HG03108 (cell line): ENCODE data around the gene PRKD3.
"Not testable (repeated sequence)": the region's sequence is repeated elsewhere in the genome, so short reads cannot be mapped to it uniquely, and the experiment has no call there.

Source experiments
- ATAC-seq: cut with Tn5 transposase; IDR thresholded peaks from one replicate; pipeline ENCODE4 v1.9.1; 2021; ENCODE audit warnings: moderate library complexity; ENCODE audit not compliant: unreplicated experiment

PRKD3 gene

DNA sequence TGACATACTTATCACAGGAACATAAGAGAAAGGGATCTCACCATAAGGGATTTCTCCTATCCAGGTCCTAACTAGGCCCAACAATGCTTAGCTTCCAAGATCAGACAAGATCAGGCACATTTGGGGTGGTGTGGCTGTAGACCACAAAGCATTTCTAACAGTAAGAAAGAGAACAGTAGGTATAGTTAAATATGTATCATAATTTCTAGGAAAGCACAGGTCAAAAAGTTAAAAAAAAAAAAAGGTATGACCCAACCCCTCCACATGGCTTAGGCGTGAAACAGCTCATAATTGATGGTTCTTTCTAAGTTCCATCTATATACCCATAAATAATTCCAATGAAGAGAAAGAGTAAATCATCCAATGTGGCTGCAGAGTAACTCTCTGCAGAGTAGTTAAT lies 6.9 kb downstream of the PRKD3 start:
- ATAC-seq = no peak

DNA sequence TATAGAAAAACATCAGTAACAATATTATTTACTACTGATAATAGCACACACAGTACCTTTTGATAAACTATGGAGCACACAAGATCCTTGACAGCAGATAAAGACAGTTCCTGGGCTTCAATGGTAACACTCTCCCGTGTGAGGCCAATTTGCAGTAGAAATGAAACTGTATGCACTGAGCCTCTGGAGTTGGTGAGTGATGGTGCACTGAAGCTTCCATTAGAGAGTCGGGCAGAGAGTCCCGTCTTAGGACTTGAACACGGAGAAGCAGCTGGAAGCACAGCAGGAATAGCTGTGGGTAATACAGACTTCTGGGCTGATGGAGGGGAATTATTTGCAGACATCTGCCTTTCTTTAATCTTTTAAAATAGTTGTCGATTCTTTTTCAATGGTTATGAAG lies 8.5 kb downstream of the PRKD3 start:
- no peak for ATAC-seq

DNA sequence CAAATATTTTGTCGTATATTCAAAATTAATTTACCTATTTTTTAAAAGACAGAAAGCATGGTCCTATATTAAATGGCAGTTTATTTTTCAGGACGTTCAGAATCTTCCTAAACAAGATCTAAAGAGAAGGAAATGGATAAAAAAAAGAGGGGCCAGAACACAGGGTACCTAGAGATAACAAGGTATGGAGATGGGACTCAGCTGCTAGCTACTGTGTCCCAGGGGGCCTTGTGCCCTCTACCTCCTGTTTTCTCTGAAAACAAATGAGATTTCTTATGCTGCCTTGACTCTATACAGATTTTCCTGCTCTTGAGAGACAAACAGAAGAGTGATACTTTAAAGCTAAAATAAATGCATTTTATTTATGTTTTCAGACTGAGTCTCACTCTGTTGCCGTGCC lies 9.3 kb downstream of the PRKD3 start:
- no peak for ATAC-seq

DNA sequence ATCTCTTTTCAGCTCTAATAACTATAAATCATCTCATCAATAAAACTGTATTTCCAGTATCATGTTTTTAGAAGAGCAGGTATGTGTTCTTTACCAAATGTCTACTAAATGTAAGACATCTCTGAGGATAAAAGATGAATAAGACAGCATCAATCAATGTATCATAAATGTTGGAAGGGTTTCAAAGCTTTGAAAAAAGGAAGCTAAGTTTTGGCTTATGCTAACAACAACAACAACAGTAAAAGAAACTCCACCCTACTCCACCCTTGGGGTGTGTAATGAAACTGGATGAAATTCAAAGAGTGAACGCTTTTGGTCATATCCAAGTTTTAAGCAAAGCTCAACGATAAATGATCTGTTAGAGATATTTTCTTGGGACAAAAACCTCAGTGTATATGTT lies 17.1 kb downstream of the PRKD3 start:
- ATAC-seq = no peak

DNA sequence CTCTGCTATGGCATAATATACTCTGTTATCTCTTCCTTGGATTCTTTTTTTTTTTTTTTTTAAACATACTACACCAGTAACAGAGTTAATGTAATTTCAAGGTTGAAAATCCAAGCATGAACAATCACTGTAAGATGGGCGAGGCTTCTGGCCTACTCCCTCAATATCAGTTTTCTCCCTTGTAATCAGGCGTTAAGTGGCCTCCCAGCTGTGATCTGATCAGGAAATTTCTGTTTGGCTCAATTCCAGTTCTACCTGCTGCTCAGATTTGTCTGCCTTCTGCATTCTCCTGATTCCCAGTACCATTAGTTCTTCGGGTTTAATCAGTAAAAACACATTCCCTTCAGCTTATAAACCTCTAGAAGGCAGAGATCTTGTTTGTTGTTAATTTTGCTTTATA lies 18.6 kb downstream of the PRKD3 start:
- no peak for ATAC-seq

DNA sequence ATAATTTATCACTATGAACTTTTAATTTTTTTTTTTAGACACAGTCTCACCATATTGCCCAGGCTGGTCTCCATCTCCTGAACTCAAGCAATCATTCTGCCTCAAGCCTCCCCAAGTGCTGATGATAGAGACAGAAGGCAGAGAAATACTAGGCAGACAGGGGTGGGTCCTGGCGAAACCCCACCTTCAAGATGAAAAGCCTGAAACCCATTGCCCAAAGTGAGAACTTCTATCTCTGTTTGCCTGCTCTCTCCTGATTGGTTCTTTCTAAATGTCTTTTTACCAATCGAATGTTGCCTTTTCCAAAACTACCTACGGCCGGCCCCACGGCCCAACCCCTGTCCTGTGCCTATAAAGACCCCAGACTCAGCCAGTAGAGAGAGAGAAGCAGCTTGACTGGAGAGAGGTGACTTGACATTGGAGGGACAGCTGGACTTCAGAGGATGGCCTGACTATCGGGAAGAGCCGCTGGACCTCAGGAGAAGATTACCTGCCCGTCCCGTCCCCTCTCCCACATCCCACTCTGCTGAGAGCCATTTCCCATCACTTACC lies 21.9 kb downstream of the PRKD3 start:
- ATAC-seq = no peak

DNA sequence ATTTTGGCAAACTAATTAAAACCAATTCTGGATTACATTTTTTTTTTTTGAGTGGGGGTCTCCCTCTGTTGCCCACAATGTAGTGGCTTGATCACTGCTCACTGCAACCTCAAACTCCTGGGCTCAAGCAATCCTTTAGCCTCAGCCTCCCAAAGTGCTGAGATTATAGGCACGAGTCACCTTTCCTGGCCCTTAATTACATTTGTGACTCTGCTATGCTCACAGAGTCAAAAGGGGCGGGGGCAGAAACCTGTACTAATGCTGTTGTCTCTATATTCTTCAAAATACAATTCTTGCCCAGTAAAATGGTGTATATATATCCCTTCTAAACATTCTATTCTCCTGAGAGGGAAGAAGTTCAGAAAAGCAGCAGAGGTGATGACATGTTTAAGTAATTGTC lies 23.2 kb downstream of the PRKD3 start:
- ATAC-seq = no peak

DNA sequence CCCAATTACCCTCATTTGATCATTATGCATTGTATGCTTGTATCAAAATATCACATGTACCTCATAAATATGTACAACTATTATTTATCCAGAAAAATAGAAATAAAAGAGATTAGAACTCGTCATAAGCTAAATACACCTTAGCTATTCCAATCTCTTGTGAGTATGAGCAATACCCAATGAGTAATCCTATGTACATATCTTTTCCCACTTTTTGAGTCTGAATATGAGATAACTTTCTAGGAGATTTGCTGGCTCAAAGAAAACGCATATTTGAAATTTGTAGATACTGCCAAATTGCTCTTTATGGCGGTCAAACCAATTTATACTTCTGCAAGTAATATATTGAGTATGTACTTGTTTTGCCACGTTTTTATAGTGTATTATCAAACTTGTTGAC lies 24.1 kb downstream of the PRKD3 start:
- ATAC-seq = no peak

DNA sequence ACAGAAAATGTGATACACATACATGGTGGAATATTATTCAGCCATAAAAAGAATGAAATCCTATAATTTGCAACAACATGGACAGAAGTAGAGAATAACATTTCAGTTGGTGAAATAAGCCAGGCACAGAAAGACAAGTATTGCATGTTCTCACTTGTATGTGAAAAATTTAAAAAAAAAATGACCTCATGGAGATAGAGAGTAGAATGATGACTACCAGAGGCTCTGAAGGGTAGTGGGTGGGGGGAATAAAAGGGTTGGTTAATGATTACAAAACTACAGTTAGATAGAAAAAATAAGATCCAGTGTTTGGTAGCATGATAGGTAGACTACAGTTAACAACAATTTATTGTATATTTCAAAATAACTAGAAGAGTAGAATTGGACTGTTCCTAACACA lies 24.5 kb downstream of the PRKD3 start:
- ATAC-seq = no peak

DNA sequence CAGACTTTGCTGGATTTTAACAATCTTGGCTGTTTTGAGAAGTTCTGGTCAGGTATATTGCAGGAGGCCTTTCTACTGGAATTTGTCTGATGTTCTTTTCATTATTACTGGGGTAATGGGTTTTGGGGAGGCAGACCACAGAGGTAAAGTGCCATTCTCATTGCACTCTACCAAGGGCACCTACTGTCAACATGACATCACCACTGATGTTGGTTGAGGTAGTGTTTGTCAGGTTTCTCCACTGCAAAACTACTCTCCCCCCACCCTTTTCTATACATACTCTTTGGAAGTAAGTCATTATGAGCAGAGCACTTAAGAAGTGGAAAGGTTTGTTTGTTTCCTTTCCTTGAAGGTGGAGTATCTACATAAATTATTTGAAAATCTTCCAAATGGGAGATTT lies 27.0 kb downstream of the PRKD3 start:
- ATAC-seq = no peak

DNA sequence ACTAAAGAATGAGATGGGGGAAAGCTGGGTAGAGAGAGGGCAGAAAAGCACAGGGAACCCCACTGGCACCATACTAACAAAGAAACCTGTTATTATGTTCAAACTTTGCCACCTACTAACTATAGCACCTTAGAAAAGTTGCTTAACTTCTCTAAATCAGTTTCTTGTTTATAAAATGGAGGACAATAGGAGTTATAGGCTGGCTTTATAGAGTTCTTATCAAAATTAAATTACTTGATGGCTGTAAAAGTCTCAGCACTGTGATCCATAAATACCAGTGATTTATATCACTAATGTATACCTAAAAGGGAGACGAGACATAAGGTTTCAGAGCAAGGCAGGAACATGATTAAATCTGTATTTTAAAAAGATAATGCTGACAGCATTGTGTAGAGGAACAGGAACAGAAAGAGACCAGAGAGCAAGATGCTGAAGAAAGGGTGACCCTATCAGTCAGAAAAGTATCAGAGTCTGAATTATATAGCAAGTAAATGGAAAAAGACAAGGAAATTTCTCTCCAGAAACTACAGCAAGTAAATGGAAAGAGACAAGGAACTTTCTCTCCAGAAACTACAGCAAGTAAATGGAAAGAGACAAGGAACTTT lies 29.1 kb downstream of the PRKD3 start:
- ATAC-seq = no peak

DNA sequence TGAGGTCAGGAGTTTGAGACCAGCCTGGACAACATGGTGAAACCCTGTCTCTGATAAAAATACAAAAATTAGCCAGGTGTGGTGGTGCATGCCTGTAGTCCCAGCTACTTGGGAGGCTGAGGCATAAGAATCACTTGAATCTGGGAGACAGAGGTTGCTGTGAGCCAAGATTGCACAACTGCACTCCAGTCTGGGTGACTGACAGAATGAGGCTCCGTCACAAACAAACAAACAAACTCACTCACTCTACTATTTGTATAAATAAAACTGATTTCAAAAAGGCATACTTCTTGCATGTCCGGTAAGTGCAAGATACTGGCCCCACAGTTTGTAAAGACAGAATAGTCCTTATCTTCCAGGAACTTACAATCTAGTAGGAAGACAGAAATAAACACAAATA lies 29.8 kb downstream of the PRKD3 start:
- not testable (repeated sequence) for ATAC-seq

DNA sequence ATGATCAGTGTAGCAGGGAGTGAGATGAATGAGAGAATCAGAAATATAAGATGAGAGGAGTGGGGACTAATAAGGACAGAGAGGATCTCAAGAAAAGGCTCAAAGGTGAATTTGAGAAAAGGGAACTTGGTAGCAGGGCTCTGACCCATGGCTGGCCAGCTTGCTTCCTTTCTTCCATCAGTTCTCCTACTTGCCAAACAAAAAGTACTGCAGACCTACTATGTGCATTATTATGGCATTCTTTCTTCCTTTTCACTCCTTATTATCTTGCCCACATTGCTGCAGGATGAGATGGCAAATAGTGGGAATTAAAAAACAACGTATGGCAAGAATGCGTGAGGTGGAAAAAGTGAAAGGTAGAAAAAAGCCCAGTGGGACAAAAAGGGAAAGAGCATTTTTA lies 33.0 kb downstream of the PRKD3 start:
- no peak for ATAC-seq

DNA sequence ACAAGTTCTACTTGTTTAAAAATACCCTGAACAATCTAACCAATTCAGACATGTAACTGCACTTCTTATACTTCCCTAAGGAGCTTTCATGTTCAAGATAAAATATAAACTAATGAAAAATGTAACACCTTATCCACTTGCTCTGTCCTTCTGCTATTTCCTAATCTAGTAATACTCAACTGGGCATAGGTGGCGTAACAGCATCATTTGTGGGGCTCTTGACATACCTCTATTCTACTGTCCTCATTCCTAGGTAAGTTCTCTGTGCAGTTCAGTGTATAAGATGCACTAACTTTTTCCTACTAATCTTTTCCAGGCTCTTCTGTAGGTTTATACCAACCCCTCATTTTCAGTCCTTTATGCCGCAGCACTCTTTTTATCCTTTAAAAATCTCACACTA lies 36.7 kb downstream of the PRKD3 start:
- no peak for ATAC-seq

DNA sequence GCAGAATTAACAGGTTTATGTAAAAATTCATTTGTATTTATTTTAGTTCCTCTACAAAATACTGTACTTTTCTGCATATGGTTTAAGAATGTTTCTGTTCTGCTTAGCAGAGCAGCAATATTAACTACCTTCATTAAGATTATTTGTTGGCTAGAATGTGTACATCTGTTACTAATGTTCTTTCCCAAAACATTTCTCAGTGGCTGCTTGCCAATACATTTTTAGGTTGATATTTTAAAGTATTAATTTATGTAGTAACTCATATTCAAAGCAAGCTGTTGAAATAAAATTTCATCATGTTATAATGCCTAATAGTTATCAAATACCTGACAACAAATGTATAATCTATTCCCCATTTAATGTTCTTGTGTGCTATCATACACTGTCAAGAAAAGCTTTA lies 40.3 kb downstream of the PRKD3 start:
- no peak for ATAC-seq

DNA sequence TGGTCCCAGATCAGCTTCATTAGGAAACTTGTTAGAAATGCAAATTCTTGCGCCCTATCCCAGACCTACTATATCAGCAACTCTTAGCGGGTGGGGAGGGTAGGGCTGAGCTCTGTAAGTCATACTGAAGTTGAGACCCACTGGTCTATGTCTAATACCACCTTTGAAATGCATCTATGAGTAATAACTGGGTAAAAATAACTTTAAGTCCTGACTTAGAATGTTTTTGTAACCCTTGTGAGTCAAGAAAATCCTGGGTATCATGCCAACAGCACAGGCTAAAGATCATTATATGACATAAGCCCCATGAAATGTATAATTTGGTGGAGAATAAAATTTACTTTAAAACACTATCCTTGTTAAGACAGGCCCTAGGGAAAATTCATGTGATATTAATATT lies 41.4 kb downstream of the PRKD3 start:
- ATAC-seq = no peak

DNA sequence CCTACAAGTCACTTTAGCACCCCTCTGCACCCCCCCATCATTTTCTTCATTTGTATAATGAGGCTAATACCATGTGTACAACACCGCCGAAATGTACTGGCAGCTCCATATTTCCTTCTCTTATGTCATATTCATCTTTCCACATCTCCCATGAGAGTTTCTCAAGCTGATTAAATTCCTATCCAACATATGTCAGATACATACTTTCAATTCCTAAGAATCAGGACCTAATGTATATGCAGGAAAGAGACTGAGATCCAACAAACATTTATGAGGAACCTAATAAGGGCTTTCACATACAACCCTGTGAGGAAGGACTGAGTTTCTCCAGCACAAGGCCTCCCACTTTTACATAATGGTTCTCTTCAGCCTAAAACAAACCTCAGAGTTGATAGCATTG lies 41.9 kb downstream of the PRKD3 start:
- no peak for ATAC-seq

DNA sequence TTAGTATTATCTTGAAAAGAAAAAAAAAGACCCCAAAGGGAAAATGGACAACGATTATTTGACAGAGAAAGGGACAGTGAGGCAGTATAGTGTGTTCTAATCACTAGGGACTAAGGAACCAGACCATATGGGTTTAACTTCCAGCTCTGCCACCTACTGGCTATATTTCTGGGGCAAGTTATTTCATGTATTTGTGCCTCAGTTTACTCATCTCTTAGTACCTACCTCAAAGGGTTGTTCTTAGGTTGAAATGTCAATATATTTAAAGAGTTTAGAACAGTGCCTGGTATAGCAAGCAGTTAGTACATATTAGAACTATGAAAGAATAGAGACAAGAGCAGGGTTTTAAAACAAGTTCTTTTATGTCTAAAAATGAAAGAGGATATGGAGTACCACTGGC lies 42.7 kb downstream of the PRKD3 start:
- ATAC-seq = no peak

DNA sequence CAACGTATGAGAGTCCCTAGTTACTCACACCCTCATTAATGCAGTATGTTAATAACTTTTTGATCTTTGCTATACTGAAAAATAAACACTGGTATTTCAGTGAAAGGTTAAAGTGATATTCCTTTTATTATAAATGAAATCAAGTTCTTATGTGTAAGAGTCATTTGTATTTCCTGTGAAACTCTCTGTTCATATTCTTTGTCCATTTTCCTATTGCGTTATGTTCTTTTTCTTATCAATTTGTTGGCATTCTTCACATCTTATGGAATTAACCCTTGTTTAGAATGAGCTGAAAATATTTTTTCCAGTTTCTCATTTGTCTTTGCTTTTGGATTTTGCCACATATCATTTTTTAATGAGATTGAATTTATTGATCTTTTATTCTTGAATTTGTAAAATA lies 48.3 kb downstream of the PRKD3 start:
- ATAC-seq = no peak
